ENCODE data around the gene GALK1.

GRCh38 chr17:75808905-75809621 is 44.1 kb upstream of the GALK1 start:
- TF ChIP-seq, protein P1, sequence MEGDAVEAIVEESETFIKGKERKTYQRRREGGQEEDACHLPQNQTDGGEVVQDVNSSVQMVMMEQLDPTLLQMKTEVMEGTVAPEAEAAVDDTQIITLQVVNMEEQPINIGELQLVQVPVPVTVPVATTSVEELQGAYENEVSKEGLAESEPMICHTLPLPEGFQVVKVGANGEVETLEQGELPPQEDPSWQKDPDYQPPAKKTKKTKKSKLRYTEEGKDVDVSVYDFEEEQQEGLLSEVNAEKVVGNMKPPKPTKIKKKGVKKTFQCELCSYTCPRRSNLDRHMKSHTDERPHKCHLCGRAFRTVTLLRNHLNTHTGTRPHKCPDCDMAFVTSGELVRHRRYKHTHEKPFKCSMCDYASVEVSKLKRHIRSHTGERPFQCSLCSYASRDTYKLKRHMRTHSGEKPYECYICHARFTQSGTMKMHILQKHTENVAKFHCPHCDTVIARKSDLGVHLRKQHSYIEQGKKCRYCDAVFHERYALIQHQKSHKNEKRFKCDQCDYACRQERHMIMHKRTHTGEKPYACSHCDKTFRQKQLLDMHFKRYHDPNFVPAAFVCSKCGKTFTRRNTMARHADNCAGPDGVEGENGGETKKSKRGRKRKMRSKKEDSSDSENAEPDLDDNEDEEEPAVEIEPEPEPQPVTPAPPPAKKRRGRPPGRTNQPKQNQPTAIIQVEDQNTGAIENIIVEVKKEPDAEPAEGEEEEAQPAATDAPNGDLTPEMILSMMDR (IDR thresholded peaks at IDR 0.05): no peak
- TF ChIP-seq POLR2A (IDR thresholded peaks at IDR 0.05): no peak
